GM23338 (cell line): ENCODE data around the gene SPNS1. TPM values are rescaled to one million over a fixed set of nuclear protein-coding genes. Genes with fewer than 3 reads are reported as not detected.

Experiments
- ATAC-seq: fragments of 200-7000 bp; cut with Tn5 transposase; 3 replicates; pipeline ENCODE4 v1.9.1; 2020
- DNase-seq: peaks from one replicate; pipeline ENCODE4 v3.0.0-alpha.2; 2015; ENCODE audit warnings: low spot score
- H2AFZ ChIP-seq: fragments of 200-600 bp; sonication (generic); 2 replicates; pipeline ENCODE4 v1.8.0; 2016; ENCODE audit warnings: antibody characterized with exemption, mild to moderate bottlenecking, moderate library complexity
- H3F3A ChIP-seq: fragments of 200-600 bp; sonication (generic); replicated peaks from 2 replicates; pipeline ENCODE4 v1.8.0; 2017; ENCODE audit warnings: antibody characterized with exemption, mixed run types, low read depth
- H3K27ac ChIP-seq: fragments of 200-600 bp; sonication (generic); 2 replicates; pipeline ENCODE4 v1.6.1; 2016; ENCODE audit warnings: low read depth
- H3K27me3 ChIP-seq: fragments of 200-600 bp; sonication (generic); 2 replicates; pipeline ENCODE4 v1.8.0; 2016; ENCODE audit warnings: mild to moderate bottlenecking, mixed run types, moderate library complexity; ENCODE audit not compliant: insufficient read depth
- H3K36me3 ChIP-seq: fragments of 200-600 bp; sonication (generic); 2 replicates; pipeline ENCODE4 v1.8.0; 2016; ENCODE audit warnings: mild to moderate bottlenecking; ENCODE audit not compliant: insufficient read depth
- H3K4me1 ChIP-seq: fragments of 200-600 bp; sonication (generic); 2 replicates; pipeline ENCODE4 v1.8.0; 2016; ENCODE audit warnings: mild to moderate bottlenecking, moderate library complexity; ENCODE audit not compliant: insufficient read depth
- H3K4me2 ChIP-seq: fragments of 200-600 bp; sonication (generic); 2 replicates; pipeline ENCODE4 v1.7.1; 2017; ENCODE audit warnings: mixed run types
- H3K4me3 ChIP-seq: fragments of 200-600 bp; sonication (generic); 2 replicates; pipeline ENCODE4 v1.6.1; 2016; ENCODE audit warnings: mixed run types
- H3K79me2 ChIP-seq: fragments of 200-600 bp; sonication (generic); replicated peaks from 2 replicates; pipeline ENCODE4 v1.8.0; 2017; ENCODE audit warnings: mild to moderate bottlenecking; ENCODE audit not compliant: insufficient read depth
- H3K9me2 ChIP-seq: fragments of 200-600 bp; sonication (generic); 2 replicates; pipeline ENCODE4 v1.8.0; 2017; ENCODE audit not compliant: insufficient read depth
- H4K20me1 ChIP-seq: fragments of 200-600 bp; sonication (generic); replicated peaks from 2 replicates; pipeline ENCODE4 v1.8.0; 2017; ENCODE audit warnings: mild to moderate bottlenecking; ENCODE audit not compliant: insufficient read depth
- H3K27ac Mint-ChIP-seq: 2 replicates; pipeline ENCODE4 v1.8.0; 2020; ENCODE audit warnings: inconsistent platforms, mild to moderate bottlenecking, moderate library complexity, mixed read lengths
- H3K27me3 Mint-ChIP-seq: 3 replicates; pipeline ENCODE4 v1.8.0; 2022; ENCODE audit warnings: low read depth, mild to moderate bottlenecking, moderate library complexity, mixed read lengths, inconsistent platforms; ENCODE audit not compliant: insufficient read depth, poor library complexity
- H3K36me3 Mint-ChIP-seq: 3 replicates; pipeline ENCODE4 v1.8.0; 2021; ENCODE audit warnings: low read depth, mild to moderate bottlenecking, inconsistent platforms, moderate library complexity, mixed read lengths
- H3K4me1 Mint-ChIP-seq: 3 replicates; pipeline ENCODE4 v1.8.0; 2020; ENCODE audit warnings: mild to moderate bottlenecking, inconsistent platforms, mixed read lengths
- H3K4me3 Mint-ChIP-seq: 3 replicates; pipeline ENCODE4 v1.8.0; 2021; ENCODE audit warnings: moderate library complexity, mild to moderate bottlenecking, inconsistent platforms, mixed read lengths
- H3K9me3 Mint-ChIP-seq: 3 replicates; pipeline ENCODE4 v1.8.0; 2020; ENCODE audit warnings: moderate library complexity, mild to moderate bottlenecking, inconsistent platforms, mixed read lengths
- ETS1 ChIP-seq: IDR thresholded peaks from 2 replicates; pipeline ENCODE4 v1.6.1; 2016; ENCODE audit warnings: antibody characterized with exemption
- EZH2phosphoT487 ChIP-seq: fragments of 200-600 bp; sonication (generic); IDR thresholded peaks from one replicate; pipeline ENCODE4 v1.8.1; 2018; ENCODE audit warnings: antibody characterized with exemption; ENCODE audit not compliant: unreplicated experiment
- JUNB ChIP-seq: IDR thresholded peaks from one replicate; pipeline ENCODE4 v1.6.1; 2016; ENCODE audit warnings: antibody characterized with exemption; ENCODE audit not compliant: unreplicated experiment
- POLR2AphosphoS5 ChIP-seq: IDR thresholded peaks from 2 replicates; pipeline ENCODE4 v1.6.1; 2016; ENCODE audit warnings: antibody characterized with exemption, low read depth
- ZNF114 ChIP-seq: fragments of 250-450 bp; sonication (Bioruptor Pico); IDR thresholded peaks from 2 replicates; pipeline ENCODE4 v1.5.0; 2020; ENCODE audit warnings: mild to moderate bottlenecking, moderate library complexity
- polyA plus RNA-seq: library from polyadenylated mRNA; unstranded; fragments of >200 nt; fragmentation: Nextera tagmentation; extraction: Ambion mirVana; gene quantifications from 2 replicates; pipeline ENCODE4 v1.2.1, GENCODE V29; 2016
- total RNA-seq: library from RNA; depleted of rRNA; stranded (reverse); fragments of >200 nt; shearing (Covaris generic); gene quantifications from 2 replicates; pipeline ENCODE4 v1.2.3, GENCODE V29; 2014
- TF ChIP-seq, protein P1 (sequence below): IDR thresholded peaks from one replicate; pipeline ENCODE4 v1.6.1; 2018; ENCODE audit warnings: antibody characterized with exemption; ENCODE audit not compliant: unreplicated experiment
- TF ChIP-seq, protein P2 (sequence below), 2 experiments: fragments of 200-600 bp in 1 of 2; sonication (generic) in 1 of 2; conservative IDR thresholded peaks; 2 replicates each; pipeline versions ENCODE4 v1.5.1 to v1.6.1; 2016 to 2017; ENCODE audit warnings: antibody characterized with exemption in 2 of 2, low read depth in 2 of 2, mild to moderate bottlenecking in 2 of 2, moderate library complexity in 1 of 2

SPNS1 gene
- total and polyA plus RNA-seq, 2 experiments from 2014 or later, result 37.2 to 48.5 TPM

DNA sequence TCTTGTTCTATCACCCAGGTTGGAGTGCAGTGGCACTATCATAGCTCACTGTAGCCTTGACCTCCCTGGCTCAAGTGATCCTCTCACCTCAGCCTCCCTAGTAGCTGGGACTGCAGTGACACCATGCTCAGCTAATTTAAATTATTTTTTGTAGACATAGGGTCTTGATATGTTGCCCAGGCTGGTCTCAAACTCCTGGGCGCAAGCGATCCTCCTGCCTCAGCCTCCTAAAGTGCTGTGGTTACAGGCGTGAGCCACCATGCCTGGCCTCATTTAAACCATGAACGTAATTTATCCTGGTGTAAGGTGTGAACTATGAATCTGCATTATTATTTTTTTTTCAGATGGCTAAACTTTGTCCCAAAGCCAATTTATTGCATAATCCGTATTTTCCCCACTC lies 47.6 kb downstream of the SPNS1 start:
- no peaks in the 10 kb centered on the region for H4K20me1 ChIP-seq
- H2AFZ ChIP-seq, result no peak overlapping the region
- no peak overlapping the region for H3K27ac Mint-ChIP-seq
- no peaks in the 10 kb centered on the region for H3K79me2 ChIP-seq
- no peaks in the 10 kb centered on the region for H3K27me3 ChIP-seq
- H3F3A ChIP-seq, result no peaks in the 10 kb centered on the region
- H3K27me3 Mint-ChIP-seq, result peaks cover 6% of the 10 kb centered on the region
- no peak overlapping the region for H3K4me2 ChIP-seq
- H3K36me3 Mint-ChIP-seq, result no peaks in the 10 kb centered on the region
- H3K9me2 ChIP-seq, result no peaks in the 10 kb centered on the region
- no peak for DNase-seq
- no peaks in the 10 kb centered on the region for H3K36me3 ChIP-seq
- H3K4me3 ChIP-seq, result no peak overlapping the region
- H3K27ac ChIP-seq, result no peak overlapping the region
- H3K4me1 ChIP-seq, result no peaks in the 10 kb centered on the region
- TF ChIP-seq, protein P1, sequence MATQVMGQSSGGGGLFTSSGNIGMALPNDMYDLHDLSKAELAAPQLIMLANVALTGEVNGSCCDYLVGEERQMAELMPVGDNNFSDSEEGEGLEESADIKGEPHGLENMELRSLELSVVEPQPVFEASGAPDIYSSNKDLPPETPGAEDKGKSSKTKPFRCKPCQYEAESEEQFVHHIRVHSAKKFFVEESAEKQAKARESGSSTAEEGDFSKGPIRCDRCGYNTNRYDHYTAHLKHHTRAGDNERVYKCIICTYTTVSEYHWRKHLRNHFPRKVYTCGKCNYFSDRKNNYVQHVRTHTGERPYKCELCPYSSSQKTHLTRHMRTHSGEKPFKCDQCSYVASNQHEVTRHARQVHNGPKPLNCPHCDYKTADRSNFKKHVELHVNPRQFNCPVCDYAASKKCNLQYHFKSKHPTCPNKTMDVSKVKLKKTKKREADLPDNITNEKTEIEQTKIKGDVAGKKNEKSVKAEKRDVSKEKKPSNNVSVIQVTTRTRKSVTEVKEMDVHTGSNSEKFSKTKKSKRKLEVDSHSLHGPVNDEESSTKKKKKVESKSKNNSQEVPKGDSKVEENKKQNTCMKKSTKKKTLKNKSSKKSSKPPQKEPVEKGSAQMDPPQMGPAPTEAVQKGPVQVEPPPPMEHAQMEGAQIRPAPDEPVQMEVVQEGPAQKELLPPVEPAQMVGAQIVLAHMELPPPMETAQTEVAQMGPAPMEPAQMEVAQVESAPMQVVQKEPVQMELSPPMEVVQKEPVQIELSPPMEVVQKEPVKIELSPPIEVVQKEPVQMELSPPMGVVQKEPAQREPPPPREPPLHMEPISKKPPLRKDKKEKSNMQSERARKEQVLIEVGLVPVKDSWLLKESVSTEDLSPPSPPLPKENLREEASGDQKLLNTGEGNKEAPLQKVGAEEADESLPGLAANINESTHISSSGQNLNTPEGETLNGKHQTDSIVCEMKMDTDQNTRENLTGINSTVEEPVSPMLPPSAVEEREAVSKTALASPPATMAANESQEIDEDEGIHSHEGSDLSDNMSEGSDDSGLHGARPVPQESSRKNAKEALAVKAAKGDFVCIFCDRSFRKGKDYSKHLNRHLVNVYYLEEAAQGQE, result no peak
- TF ChIP-seq ZNF114 (CRISPR knock-in tag) (no peak), EZH2phosphoT487 (no peak)
- H3K9me3 Mint-ChIP-seq, result no peaks in the 10 kb centered on the region
- ATAC-seq, result no peak
- H3K4me1 Mint-ChIP-seq, result no peaks in the 10 kb centered on the region
- no peak overlapping the region for H3K4me3 Mint-ChIP-seq

- DNase-seq, result no peak
- no peaks in the 10 kb centered on the region for H3K27me3 ChIP-seq
- H2AFZ ChIP-seq, result no peak overlapping the region
- H3K4me1 ChIP-seq, result no peaks in the 10 kb centered on the region
- H3K4me2 ChIP-seq, result no peak overlapping the region
- H3K9me2 ChIP-seq, result no peaks in the 10 kb centered on the region
- H3K27me3 Mint-ChIP-seq, result peaks cover 9% of the 10 kb centered on the region
- no peaks in the 10 kb centered on the region for H4K20me1 ChIP-seq
- no peaks in the 10 kb centered on the region for H3F3A ChIP-seq
- H3K4me3 Mint-ChIP-seq, result no peak overlapping the region
- no peak for ATAC-seq
- no peak overlapping the region for H3K27ac ChIP-seq
- no peaks in the 10 kb centered on the region for H3K36me3 Mint-ChIP-seq
- H3K9me3 Mint-ChIP-seq, result no peaks in the 10 kb centered on the region
- TF ChIP-seq JUNB (no peak), ZNF114 (CRISPR knock-in tag) (no peak), EZH2phosphoT487 (no peak), POLR2AphosphoS5 (no peak), ETS1 (no peak)
- TF ChIP-seq, protein P2, sequence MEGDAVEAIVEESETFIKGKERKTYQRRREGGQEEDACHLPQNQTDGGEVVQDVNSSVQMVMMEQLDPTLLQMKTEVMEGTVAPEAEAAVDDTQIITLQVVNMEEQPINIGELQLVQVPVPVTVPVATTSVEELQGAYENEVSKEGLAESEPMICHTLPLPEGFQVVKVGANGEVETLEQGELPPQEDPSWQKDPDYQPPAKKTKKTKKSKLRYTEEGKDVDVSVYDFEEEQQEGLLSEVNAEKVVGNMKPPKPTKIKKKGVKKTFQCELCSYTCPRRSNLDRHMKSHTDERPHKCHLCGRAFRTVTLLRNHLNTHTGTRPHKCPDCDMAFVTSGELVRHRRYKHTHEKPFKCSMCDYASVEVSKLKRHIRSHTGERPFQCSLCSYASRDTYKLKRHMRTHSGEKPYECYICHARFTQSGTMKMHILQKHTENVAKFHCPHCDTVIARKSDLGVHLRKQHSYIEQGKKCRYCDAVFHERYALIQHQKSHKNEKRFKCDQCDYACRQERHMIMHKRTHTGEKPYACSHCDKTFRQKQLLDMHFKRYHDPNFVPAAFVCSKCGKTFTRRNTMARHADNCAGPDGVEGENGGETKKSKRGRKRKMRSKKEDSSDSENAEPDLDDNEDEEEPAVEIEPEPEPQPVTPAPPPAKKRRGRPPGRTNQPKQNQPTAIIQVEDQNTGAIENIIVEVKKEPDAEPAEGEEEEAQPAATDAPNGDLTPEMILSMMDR (conservative IDR thresholded peaks at IDR 0.05; ENCODE audit: low read depth in 2 of 2), result no peak
- H3K4me3 ChIP-seq, result no peak overlapping the region
- H3K4me1 Mint-ChIP-seq, result peaks cover 3% of the 10 kb centered on the region
- H3K27ac Mint-ChIP-seq, result no peak overlapping the region
- H3K79me2 ChIP-seq, result no peaks in the 10 kb centered on the region
- no peaks in the 10 kb centered on the region for H3K36me3 ChIP-seq
Observed at GRCh38 chr16:29023279-29024277, 49.0 kb downstream of the SPNS1 start.
